Endothelial cell of hepatic sinusoid (primary cell): ENCODE data around the gene SIK2.
"Not testable (repeated sequence)": the region's sequence is repeated elsewhere in the genome, so short reads cannot be mapped to it uniquely, and the experiment has no call there.

Source experiments
- in situ Hi-C: cut with HindIII; loops from 2 replicates; pipeline ENCODE4 v1.10.0; 2017; ENCODE audit warnings: low sequenced_read_pairs

The SIK2 gene

DNA sequence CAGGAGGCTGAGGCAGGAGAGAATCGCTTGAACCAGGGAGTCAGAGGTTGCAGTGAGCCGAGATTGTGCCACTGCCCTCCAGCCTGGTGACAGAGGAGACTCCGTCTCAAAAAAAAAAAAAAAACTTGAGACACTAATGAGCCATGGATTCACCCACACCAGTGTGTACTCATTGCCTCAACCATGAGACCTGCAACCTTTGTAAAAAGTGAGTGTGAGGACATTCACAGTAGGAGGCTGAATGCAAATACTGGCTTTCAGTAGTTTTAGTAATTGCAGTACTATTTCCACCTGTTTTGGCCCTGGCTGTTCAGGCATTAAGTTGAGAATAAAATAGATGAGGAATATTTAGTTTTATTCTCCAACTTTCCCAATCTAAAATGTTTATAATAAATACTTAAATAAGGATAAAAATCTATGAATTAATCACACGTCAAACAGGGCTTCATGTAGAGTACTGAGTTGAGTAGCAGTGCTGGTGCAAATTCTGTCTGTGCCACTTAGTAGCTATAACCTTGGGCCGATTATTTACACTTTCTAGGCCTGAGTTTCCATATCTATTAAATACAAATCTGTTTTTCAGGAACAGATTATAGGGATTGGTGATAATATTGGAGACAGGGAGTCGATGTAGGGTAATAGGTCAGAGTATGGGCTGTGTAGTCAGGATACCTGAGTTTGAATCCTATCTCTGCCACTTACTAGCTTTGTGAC, 91.1 kb downstream of the SIK2 start:
- in situ Hi-C loops: no loop called here

DNA sequence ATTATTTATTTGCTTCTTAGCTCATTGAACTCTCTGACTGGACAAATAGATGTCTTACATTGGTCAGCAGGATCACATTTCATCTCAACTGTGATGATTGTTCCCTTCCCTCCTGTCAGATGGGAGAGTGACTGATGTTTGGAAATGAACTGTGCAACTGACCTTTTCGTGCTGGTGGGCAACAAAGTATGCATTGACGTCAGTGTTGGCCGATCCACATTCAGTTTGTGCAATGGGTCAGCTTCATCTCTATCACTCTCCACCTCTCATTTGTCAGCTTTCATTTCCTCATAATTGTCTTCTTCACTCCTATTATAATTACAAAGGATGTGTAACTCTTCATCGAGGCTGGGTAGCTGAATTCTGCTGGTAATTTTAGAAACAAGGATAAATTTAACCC, 92.6 kb downstream of the SIK2 start:
- in situ Hi-C loops: no loop called here

GRCh38 chr11:111696556-111696955, 94.3 kb downstream of the SIK2 start:
- in situ Hi-C loops: no loop called here

DNA sequence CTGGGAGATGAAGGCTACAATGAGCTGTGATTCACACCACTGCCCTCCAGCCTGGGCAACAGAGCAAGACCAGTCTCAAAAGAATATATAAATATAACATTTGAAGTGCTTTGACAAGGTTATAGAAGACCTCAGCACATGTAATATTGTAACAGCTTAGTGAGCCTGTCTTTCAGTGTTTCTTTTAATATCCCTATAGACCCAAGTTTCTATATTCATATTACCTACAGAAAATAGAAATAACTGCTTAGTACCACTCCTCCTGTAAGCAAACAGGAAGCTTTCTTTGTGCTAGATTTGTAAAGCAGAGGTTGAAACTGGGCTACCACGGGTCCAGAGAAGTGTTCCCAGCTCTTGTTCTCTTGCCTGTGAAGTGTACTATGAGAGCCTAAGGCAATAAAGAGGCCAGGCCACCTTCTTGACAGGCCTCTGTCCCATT, 95.7 kb downstream of the SIK2 start:
- in situ Hi-C loops: no loop called here

- in situ Hi-C loops: no loop called here
These were observed 96.8 kb downstream of the SIK2 start for GRCh38 chr11:111698852-111699559.

GRCh38 chr11:111699579-111700156, 97.4 kb downstream of the SIK2 start:
- in situ Hi-C loops: no loop called here

DNA sequence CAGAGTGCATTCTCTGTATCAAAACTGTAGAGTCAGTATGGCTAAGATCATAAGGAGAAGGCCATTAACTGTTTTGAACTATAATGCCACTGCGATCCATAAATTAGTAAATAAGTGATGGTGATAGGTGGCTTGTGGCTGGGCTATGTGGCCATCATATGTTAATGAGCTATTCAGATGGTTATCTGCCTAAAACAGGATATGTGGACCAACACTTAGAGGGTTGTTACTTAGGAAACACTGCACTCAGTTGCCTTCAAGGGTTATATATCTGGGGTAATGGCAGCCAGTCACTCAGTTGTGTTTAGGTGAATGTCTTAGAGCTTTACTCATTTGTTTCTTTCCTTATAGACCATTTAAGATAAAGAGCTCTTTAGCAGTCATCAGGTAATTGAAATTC, 97.9 kb downstream of the SIK2 start:
- in situ Hi-C loops: no loop called here

DNA sequence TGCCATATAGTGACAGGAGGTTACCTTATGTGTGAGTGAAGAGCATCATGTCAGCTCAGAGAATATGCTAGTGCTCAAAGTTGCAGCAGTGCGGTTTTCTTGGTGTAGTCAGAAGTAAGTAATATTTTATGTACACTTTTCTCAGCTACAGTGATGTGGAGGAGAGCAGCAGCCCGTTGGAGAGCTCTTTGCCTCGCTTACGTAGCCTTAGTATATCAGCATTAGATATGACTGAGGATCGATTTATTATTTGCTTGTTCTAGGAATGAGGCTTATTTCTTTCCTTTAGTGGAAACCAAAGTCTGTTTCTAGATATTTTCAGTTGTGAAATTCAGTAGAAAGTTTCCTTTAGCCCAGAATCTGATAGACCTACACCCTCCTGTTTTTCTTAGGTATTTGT, 100.4 kb downstream of the SIK2 start:
- in situ Hi-C loops: no loop called here

DNA sequence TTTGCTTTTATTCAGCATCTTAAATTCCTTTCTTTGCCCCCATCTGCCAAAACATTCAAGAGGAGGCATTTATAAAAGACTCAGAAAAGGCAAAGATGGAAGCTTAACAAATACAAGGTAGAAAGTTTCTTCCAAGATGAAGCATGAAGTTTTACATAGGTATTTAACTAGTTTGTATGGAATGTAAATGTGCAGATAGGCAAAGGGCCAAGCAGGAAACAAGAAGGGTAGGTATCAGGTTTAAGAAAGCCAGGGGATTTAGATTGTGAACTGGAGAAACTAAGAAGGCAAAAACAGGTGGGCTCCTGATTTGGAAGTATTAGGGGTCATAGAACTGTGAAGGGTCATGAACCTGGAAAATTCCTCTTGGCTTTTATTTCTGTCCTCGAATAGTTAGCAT, 101.3 kb downstream of the SIK2 start:
- in situ Hi-C loops: no loop called here

DNA sequence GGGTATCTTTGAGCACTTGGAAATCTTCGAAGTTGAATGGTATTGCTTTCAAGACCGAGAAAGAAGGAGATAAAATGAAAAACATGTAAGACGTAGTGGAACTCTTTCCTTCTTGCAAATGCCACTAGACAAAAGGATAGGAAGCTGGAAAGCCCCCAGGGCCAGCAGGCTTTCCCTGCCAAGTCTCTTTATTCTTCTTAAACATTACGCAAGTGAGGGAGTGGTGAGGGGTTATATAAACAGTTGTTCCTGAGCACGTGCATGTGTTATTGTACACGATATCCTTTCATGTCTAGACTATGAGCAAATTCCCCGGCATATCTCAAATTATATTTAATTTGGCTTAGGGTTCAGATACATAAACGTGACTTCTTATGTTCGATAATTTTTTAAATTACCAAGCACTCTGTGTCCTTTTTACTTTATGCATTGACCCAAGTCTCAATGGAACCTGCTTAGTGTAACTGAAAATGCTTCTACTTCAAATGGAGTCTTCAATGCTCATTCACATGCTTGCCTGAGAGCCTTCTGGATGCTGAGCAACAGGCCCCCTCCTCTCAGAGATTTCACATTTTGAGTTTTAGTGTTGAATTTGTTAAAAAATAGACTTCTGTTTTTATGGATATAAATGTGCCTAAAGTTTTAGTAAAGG, 104.9 kb downstream of the SIK2 start:
- in situ Hi-C loops: no loop called here

DNA sequence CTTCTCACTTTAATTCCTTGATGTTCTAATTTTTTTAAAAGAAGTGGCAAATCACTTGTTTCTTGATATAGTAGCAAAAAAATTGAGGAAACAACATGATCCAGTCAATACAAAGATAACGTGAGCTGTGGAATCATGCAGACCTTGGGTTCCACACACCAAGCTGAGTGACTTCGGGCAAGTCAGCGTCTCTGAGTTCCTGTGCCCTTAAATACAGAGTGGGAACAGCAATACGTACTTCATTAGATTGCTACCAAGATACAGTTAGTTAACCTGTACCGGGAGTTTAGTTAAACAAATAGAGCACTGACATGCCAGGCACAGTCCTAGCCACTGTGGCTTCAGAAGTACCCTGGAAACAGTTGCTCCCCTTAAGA, 105.4 kb downstream of the SIK2 start:
- in situ Hi-C loops: no loop called here

- in situ Hi-C loops: no loop called here
These were observed 112.3 kb downstream of the SIK2 start for GRCh38 chr11:111714522-111714921.

DNA sequence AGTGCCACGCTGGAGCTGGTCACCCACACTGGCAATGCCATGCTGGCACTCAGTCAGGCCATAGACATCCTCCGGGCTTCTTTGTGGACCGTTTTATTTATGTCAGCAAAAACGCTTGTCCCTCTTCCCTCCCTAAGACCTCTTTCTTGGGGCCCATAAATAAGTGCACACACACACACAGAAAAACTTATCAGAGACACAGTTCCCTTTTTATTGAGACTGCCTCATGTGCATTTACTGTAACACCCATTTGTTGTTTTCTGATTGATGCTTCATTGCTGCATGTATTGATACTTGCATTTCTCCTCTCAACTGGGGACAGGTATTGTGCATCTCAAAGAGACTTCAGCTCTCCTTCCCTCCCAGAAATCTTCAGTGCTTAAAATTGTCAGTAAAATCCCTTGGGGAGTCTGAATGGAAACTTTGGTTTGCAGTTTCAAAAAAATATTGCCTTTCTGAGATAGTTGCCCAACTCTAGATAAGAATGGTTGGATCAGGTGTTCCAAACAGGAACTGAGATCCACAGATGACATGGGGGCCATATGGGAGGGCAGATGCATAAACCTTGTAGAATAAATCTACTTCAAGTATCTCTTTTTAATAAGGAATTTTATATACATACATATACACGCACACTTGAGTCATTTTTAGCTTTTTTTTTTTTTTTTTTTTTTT, 113.0 kb downstream of the SIK2 start:
- in situ Hi-C loops: no loop called here

DNA sequence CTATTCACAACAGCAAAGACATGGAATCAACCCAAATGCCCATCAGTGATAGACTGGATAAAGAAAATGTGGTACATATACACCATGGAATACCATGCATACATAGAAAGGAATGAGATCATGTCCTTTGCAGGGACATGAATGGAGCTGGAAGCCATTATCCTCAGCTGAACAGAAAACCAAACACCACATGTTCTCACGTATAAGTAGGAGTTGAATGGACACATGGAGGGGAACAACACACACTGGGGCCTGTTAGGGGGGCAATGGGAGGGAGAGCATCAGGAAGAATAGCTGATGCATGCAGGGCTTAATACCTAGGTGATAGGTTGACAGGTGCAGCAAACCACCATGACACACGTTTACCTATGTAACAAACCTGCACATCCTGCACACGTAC, 115.4 kb downstream of the SIK2 start:
- in situ Hi-C loops: not testable (repeated sequence)

GRCh38 chr11:111718436-111718835, 116.2 kb downstream of the SIK2 start:
- in situ Hi-C loops: no loop called here

DNA sequence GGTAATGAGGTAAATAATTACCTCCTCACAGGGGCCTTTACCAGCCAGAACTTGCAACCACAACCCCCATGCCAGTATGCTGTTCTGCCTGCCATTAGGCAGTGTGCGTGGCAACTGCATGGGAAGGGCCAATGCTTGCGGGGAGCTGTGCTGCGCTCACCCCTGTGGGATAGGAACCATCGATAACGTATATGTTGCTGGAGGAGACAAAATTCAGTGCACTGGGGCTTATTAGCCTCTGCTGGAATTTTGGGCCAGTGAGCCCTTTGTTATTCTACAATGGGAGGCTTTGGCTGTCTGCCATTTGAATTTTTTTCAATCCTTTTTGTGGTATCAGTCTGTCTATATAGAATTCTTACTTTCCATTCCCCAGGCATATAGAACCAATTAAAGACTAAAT, 116.6 kb downstream of the SIK2 start:
- in situ Hi-C loops: no loop called here

DNA sequence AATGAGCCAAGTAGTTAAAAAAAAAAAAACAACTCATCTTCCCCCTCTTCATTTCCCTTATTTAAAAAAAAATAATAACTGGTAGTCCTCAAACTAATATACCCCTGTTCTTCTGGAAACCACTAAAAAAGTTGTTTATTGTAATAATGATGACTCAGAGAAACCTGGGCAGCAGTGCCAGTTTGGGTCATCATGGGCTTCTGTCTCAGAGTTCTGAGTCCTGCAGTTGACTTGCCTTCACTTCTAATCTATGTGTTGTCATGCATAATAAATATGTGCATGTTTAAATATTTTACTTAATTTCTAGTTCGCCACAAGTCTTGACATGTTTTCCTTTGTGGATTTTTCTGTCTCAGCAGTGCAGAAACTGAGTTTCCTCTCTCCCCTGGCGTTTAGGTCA, 117.1 kb downstream of the SIK2 start:
- in situ Hi-C loops: no loop called here

GRCh38 chr11:111720801-111721494, 118.7 kb downstream of the SIK2 start:
- in situ Hi-C loops: loop anchor here (5.0 kb wide), 1 partner anchor 86 kb away; no protein-coding TSS in a partner anchor

GRCh38 chr11:111722501-111722900, 120.3 kb downstream of the SIK2 start:
- in situ Hi-C loops: loop anchor here (5.0 kb wide), 1 partner anchor 85 kb away; no protein-coding TSS in a partner anchor

GRCh38 chr11:111723595-111723994, 121.3 kb downstream of the SIK2 start:
- in situ Hi-C loops: loop anchor here (5.0 kb wide), 1 partner anchor 84 kb away; no protein-coding TSS in a partner anchor
